OCI-LY1 (cell line): Measurements from ENCODE around the gene SLC6A15.

Experiments used
- H2AFZ ChIP-seq: fragments of 200-600 bp; sonication (generic), shearing (Covaris generic); 2 replicates; pipeline ENCODE4 v1.6.0; 2014; ENCODE audit warnings: antibody characterized with exemption, mild to moderate bottlenecking, low read length
- H3F3A ChIP-seq: fragments of 200-600 bp; sonication (generic), shearing (Covaris generic); 2 replicates; pipeline ENCODE4 v1.6.0; 2014; ENCODE audit warnings: mild to moderate bottlenecking, antibody characterized with exemption, low read length, moderate library complexity; ENCODE audit not compliant: insufficient read depth
- H3K27ac ChIP-seq: fragments of 200-600 bp; sonication (generic); 2 replicates; pipeline ENCODE4 v1.5.1; 2014; ENCODE audit warnings: low read length, mixed run types, mild to moderate bottlenecking, low read depth; ENCODE audit not compliant: poor library complexity, severe bottlenecking
- H3K27me3 ChIP-seq: fragments of 200-600 bp; sonication (generic); 2 replicates; pipeline ENCODE4 v1.6.0; 2014; ENCODE audit warnings: antibody characterized with exemption, mild to moderate bottlenecking, low read length, moderate library complexity; ENCODE audit not compliant: insufficient read depth
- H3K36me3 ChIP-seq: fragments of 200-600 bp; sonication (generic); 2 replicates; pipeline ENCODE4 v1.6.1; 2014; ENCODE audit warnings: mild to moderate bottlenecking, antibody characterized with exemption, low read length, moderate library complexity, mixed read lengths; ENCODE audit not compliant: insufficient read depth
- H3K4me1 ChIP-seq: fragments of 200-600 bp; sonication (generic); 2 replicates; pipeline ENCODE4 v1.5.1; 2014; ENCODE audit warnings: mild to moderate bottlenecking, low read length, moderate library complexity; ENCODE audit not compliant: insufficient read depth, severe bottlenecking
- H3K4me2 ChIP-seq: fragments of 200-600 bp; sonication (generic), shearing (Covaris generic); 2 replicates; pipeline ENCODE4 v1.6.1; 2014; ENCODE audit warnings: low read length
- H3K4me3 ChIP-seq: fragments of 200-600 bp; sonication (generic); 2 replicates; pipeline ENCODE4 v1.5.1; 2014; ENCODE audit warnings: low read length, low read depth, mild to moderate bottlenecking, mixed read lengths; ENCODE audit not compliant: poor library complexity, severe bottlenecking
- H3K79me2 ChIP-seq: fragments of 200-600 bp; shearing (Covaris generic); 2 replicates; pipeline ENCODE4 v1.6.1; 2016; ENCODE audit warnings: mixed run types, low read length, mixed read lengths; ENCODE audit not compliant: insufficient read depth
- H3K9ac ChIP-seq: fragments of 200-600 bp; sonication (generic), shearing (Covaris generic); 2 replicates; pipeline ENCODE4 v1.6.1; 2014; ENCODE audit warnings: mild to moderate bottlenecking, low read length, mixed read lengths
- H3K9me2 ChIP-seq: fragments of 200-600 bp; sonication (generic), shearing (Covaris generic); 2 replicates; pipeline ENCODE4 v1.6.1; 2014; ENCODE audit warnings: low read depth, mild to moderate bottlenecking, low read length, mixed read lengths
- H3K9me3 ChIP-seq: fragments of 200-600 bp; shearing (Covaris generic); 2 replicates; pipeline ENCODE4 v1.6.1; 2014; ENCODE audit warnings: low read length, mixed read lengths
- H4K20me1 ChIP-seq: fragments of 200-600 bp; sonication (generic), shearing (Covaris generic); 2 replicates; pipeline ENCODE4 v1.6.0; 2016; ENCODE audit warnings: mild to moderate bottlenecking, low read length; ENCODE audit not compliant: insufficient read depth
- EZH2 ChIP-seq: fragments of 200-600 bp; sonication (generic), shearing (Covaris generic); IDR thresholded peaks from 2 replicates; pipeline ENCODE4 v1.8.0; 2017; ENCODE audit warnings: borderline replicate concordance, mixed run types, mild to moderate bottlenecking, antibody characterized with exemption, low read length, moderate library complexity, mixed read lengths
- TF ChIP-seq, protein P1 (sequence below): fragments of 200-600 bp; sonication (generic), shearing (Covaris generic); IDR thresholded peaks from 2 replicates; pipeline ENCODE4 v1.5.1; 2017; ENCODE audit warnings: mild to moderate bottlenecking, antibody characterized with exemption, low read length, moderate library complexity, mixed read lengths

Gene SLC6A15

DNA sequence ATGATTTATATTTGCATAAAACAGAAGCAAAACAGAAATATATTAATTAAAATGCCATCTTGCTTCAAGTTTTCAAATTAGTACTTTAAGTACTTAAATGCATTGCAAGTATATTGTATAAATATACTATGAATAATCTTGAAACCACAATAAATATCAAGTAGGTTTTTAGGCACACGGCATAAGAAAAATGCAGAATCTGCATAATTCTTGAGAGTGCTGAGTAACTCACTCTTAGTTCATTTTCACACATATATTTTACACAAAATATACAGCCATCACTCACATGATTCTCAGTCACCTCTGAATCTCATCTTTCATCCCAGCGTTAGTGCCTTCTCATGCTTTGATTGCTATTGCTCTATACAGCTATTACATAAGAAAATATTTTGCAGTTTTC lies 51.9 kb downstream of the SLC6A15 start:
- H4K20me1 ChIP-seq: no peaks in the 10 kb centered on the region
- TF ChIP-seq EZH2: no peak
- TF ChIP-seq, protein P1, sequence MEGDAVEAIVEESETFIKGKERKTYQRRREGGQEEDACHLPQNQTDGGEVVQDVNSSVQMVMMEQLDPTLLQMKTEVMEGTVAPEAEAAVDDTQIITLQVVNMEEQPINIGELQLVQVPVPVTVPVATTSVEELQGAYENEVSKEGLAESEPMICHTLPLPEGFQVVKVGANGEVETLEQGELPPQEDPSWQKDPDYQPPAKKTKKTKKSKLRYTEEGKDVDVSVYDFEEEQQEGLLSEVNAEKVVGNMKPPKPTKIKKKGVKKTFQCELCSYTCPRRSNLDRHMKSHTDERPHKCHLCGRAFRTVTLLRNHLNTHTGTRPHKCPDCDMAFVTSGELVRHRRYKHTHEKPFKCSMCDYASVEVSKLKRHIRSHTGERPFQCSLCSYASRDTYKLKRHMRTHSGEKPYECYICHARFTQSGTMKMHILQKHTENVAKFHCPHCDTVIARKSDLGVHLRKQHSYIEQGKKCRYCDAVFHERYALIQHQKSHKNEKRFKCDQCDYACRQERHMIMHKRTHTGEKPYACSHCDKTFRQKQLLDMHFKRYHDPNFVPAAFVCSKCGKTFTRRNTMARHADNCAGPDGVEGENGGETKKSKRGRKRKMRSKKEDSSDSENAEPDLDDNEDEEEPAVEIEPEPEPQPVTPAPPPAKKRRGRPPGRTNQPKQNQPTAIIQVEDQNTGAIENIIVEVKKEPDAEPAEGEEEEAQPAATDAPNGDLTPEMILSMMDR: no peak
- no peaks in the 10 kb centered on the region for H3K4me1 ChIP-seq
- no peaks in the 10 kb centered on the region for H3K9me2 ChIP-seq
- no peak overlapping the region for H3K27ac ChIP-seq
- H3K9me3 ChIP-seq: no peaks in the 10 kb centered on the region
- no peak overlapping the region for H3K4me2 ChIP-seq
- no peak overlapping the region for H2AFZ ChIP-seq
- H3K9ac ChIP-seq: no peak overlapping the region
- no peaks in the 10 kb centered on the region for H3K27me3 ChIP-seq
- H3K36me3 ChIP-seq: no peaks in the 10 kb centered on the region
- H3K4me3 ChIP-seq: no peak overlapping the region
- H3K79me2 ChIP-seq: no peaks in the 10 kb centered on the region
- H3F3A ChIP-seq: no peaks in the 10 kb centered on the region

DNA sequence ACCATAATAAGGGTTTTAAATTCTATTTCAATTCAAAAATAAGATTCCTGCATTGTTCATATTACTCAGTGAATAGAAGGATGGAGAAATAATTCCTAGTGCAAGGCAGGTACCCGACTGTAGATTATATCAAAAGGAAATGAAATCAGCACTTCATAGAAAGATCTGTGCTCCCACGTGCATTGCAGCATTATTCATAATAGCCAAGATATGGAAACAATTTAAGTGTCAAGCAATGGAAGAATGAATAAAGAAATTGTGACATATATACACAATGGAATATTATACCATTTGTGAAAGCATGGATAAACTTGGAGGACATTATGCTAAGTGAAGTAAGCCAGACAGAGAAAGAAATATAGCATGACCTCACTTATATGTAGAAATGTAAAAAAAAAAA lies 53.8 kb downstream of the SLC6A15 start:
- no peaks in the 10 kb centered on the region for H3F3A ChIP-seq
- H3K79me2 ChIP-seq: no peaks in the 10 kb centered on the region
- no peak overlapping the region for H3K9ac ChIP-seq
- no peak overlapping the region for H3K27ac ChIP-seq
- no peaks in the 10 kb centered on the region for H3K9me3 ChIP-seq
- H2AFZ ChIP-seq: no peak overlapping the region
- no peaks in the 10 kb centered on the region for H3K4me1 ChIP-seq
- H3K27me3 ChIP-seq: no peaks in the 10 kb centered on the region
- H3K4me2 ChIP-seq: no peak overlapping the region
- H3K9me2 ChIP-seq: no peaks in the 10 kb centered on the region
- no peaks in the 10 kb centered on the region for H3K36me3 ChIP-seq
- no peak overlapping the region for H3K4me3 ChIP-seq
- TF ChIP-seq EZH2: no peak
- TF ChIP-seq, protein P1: no peak
- no peaks in the 10 kb centered on the region for H4K20me1 ChIP-seq

DNA sequence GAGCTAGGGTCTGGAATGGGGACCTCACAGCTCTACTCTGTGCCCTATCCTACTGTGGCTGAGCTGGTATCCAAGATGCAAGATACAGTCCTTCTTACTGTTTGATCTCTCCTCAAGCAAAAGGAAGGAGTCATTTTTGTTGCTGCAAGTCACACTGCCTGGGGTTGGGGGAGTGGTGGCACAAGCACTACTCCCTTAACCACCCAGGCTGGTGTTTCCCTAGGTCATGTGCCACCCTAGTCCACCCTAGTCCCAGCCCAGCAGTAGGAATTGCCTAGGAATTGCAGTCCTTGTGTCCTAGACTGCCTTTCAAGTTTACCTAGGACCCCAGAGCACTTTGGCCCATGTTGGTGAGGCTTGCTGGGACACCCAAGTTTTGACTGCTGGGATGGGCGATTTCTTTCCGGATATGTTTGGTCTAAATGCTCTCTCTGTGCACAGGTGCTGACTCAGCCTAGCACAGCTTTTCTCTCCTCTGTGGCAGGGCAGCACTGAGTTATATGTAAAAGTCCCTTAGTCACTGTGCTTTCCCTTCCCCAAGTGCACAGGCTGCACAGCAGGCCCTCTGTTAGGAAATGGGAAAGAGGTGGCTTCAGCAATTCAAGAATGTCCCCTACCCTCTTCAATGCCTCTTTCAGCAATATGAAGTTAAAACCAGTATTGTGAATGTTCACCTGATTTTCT lies 54.9 kb downstream of the SLC6A15 start:
- no peaks in the 10 kb centered on the region for H3K9me2 ChIP-seq
- no peaks in the 10 kb centered on the region for H3K9me3 ChIP-seq
- no peak for TF ChIP-seq EZH2
- TF ChIP-seq, protein P1: no peak
- H3K4me1 ChIP-seq: no peaks in the 10 kb centered on the region
- H3K79me2 ChIP-seq: no peaks in the 10 kb centered on the region
- no peaks in the 10 kb centered on the region for H3K27me3 ChIP-seq
- no peak overlapping the region for H3K4me2 ChIP-seq
- no peak overlapping the region for H2AFZ ChIP-seq
- no peaks in the 10 kb centered on the region for H3F3A ChIP-seq
- H3K9ac ChIP-seq: no peak overlapping the region
- no peak overlapping the region for H3K27ac ChIP-seq
- H4K20me1 ChIP-seq: no peaks in the 10 kb centered on the region
- no peaks in the 10 kb centered on the region for H3K36me3 ChIP-seq
- H3K4me3 ChIP-seq: no peak overlapping the region
